Lower leg skin (tissue), 3 donors: ENCODE results near the gene ILDR2.

ENCODE experiments used
- POLR2A ChIP-seq, 2 donors: fragments of 450-650 bp; IDR thresholded peaks; one replicate each; pipeline ENCODE4 v1.6.1; 2016 to 2017; ENCODE audit warnings: antibody characterized with exemption in 2 of 2, mild to moderate bottlenecking in 1 of 2, moderate library complexity in 1 of 2
- TF ChIP-seq, protein P1 (sequence below), 3 donors: fragments of 450-650 bp; IDR thresholded peaks; one replicate each; pipeline ENCODE4 v1.5.1; 2016; ENCODE audit warnings: antibody characterized with exemption in 3 of 3, mild to moderate bottlenecking in 3 of 3, moderate library complexity in 2 of 3

DNA sequence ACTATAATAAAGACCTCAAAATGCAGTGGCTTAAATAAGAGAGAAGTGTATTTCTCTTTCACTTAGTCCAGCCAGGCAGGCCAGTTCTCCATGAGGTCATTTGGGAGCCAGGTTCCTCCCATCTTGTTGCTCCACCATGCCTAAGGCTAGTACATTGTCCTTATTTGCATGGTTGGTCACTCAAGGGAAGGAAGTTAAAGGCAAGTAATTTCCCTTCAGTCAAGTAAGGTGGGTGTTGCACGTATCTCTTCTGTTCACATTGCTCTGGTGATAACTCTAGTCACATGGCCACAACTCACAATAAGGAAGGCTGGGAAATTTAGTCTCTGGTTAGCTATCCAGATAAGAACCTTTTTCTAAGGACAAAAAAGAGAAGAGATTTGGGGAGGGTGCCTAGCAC, 72.1 kb downstream of the ILDR2 start:
- TF ChIP-seq POLR2A (IDR thresholded peaks at IDR 0.05) = no peak
- TF ChIP-seq, protein P1, sequence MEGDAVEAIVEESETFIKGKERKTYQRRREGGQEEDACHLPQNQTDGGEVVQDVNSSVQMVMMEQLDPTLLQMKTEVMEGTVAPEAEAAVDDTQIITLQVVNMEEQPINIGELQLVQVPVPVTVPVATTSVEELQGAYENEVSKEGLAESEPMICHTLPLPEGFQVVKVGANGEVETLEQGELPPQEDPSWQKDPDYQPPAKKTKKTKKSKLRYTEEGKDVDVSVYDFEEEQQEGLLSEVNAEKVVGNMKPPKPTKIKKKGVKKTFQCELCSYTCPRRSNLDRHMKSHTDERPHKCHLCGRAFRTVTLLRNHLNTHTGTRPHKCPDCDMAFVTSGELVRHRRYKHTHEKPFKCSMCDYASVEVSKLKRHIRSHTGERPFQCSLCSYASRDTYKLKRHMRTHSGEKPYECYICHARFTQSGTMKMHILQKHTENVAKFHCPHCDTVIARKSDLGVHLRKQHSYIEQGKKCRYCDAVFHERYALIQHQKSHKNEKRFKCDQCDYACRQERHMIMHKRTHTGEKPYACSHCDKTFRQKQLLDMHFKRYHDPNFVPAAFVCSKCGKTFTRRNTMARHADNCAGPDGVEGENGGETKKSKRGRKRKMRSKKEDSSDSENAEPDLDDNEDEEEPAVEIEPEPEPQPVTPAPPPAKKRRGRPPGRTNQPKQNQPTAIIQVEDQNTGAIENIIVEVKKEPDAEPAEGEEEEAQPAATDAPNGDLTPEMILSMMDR (IDR thresholded peaks at IDR 0.05) = no peak
